Measurements from ENCODE around the gene CPXM2.

The CPXM2 gene

GRCh38 chr10:123886292-123886691 lies 5.3 kb downstream of the CPXM2 start:
- no peaks in the 10 kb centered on the region for H3K27me3 ChIP-seq (ENCODE audit: insufficient read depth, low read depth)
- H2AFZ ChIP-seq (ENCODE audit: low read depth): no peak overlapping the region
- H3K79me2 ChIP-seq (ENCODE audit: insufficient read depth, low read depth): no peaks in the 10 kb centered on the region
- no peak overlapping the region for H3K9ac ChIP-seq
- H3K4me2 ChIP-seq: no peak overlapping the region
- H3K4me3 ChIP-seq (IDR thresholded peaks at IDR 0.05; ENCODE audit: insufficient read depth, low read depth, low read length): no peak overlapping the region
- no peaks in the 10 kb centered on the region for H3K4me1 ChIP-seq (ENCODE audit: low read depth, poor library complexity, severe bottlenecking)
- no peak for TF ChIP-seq CTCF (conservative IDR thresholded peaks at IDR 0.05; ENCODE audit: low read depth, low read length)
- no peaks in the 10 kb centered on the region for H3K36me3 ChIP-seq (ENCODE audit: insufficient read depth)
- no peaks in the 10 kb centered on the region for H4K20me1 ChIP-seq (ENCODE audit: insufficient read depth)
- no peak overlapping the region for H3K27ac ChIP-seq

- Histone ChIP-seq H3K4me3 (IDR thresholded peaks at IDR 0.05; ENCODE audit: insufficient read depth, low read depth, low read length) (no peak overlapping the region), H3K27me3 (ENCODE audit: insufficient read depth, low read depth) (no peaks in the 10 kb centered on the region), H3K4me2 (no peak overlapping the region), H3K27ac (no peak overlapping the region), H2AFZ (ENCODE audit: low read depth) (no peak overlapping the region), H3K9ac (no peak overlapping the region), H4K20me1 (ENCODE audit: insufficient read depth) (no peaks in the 10 kb centered on the region), H3K36me3 (ENCODE audit: insufficient read depth) (no peaks in the 10 kb centered on the region), H3K4me1 (ENCODE audit: low read depth, poor library complexity, severe bottlenecking) (no peaks in the 10 kb centered on the region), H3K79me2 (ENCODE audit: insufficient read depth, low read depth) (no peaks in the 10 kb centered on the region)
- TF ChIP-seq CTCF (conservative IDR thresholded peaks at IDR 0.05; ENCODE audit: low read depth, low read length): no peak
These were observed 6.0 kb downstream of the CPXM2 start for GRCh38 chr10:123885406-123886170.

GRCh38 chr10:123884907-123885381 lies 6.7 kb downstream of the CPXM2 start:
- Histone ChIP-seq H3K4me1 (ENCODE audit: low read depth, poor library complexity, severe bottlenecking) (no peaks in the 10 kb centered on the region), H3K27me3 (ENCODE audit: insufficient read depth, low read depth) (no peaks in the 10 kb centered on the region), H3K27ac (no peak overlapping the region), H2AFZ (ENCODE audit: low read depth) (no peak overlapping the region), H3K4me2 (no peak overlapping the region), H3K9ac (no peak overlapping the region), H3K79me2 (ENCODE audit: insufficient read depth, low read depth) (no peaks in the 10 kb centered on the region), H3K36me3 (ENCODE audit: insufficient read depth) (no peaks in the 10 kb centered on the region), H3K4me3 (IDR thresholded peaks at IDR 0.05; ENCODE audit: insufficient read depth, low read depth, low read length) (no peak overlapping the region), H4K20me1 (ENCODE audit: insufficient read depth) (no peaks in the 10 kb centered on the region)
- TF ChIP-seq CTCF (conservative IDR thresholded peaks at IDR 0.05; ENCODE audit: low read depth, low read length): no peak

GRCh38 chr10:123884351-123884906 lies 7.2 kb downstream of the CPXM2 start:
- Histone ChIP-seq H3K27me3 (ENCODE audit: insufficient read depth, low read depth) (no peaks in the 10 kb centered on the region), H2AFZ (ENCODE audit: low read depth) (no peak overlapping the region), H3K4me3 (IDR thresholded peaks at IDR 0.05; ENCODE audit: insufficient read depth, low read depth, low read length) (no peak overlapping the region), H3K4me1 (ENCODE audit: low read depth, poor library complexity, severe bottlenecking) (no peaks in the 10 kb centered on the region), H3K9ac (no peak overlapping the region), H3K36me3 (ENCODE audit: insufficient read depth) (no peaks in the 10 kb centered on the region), H3K27ac (no peak overlapping the region), H3K79me2 (ENCODE audit: insufficient read depth, low read depth) (no peaks in the 10 kb centered on the region), H4K20me1 (ENCODE audit: insufficient read depth) (no peaks in the 10 kb centered on the region), H3K4me2 (no peak overlapping the region)
- no peak for TF ChIP-seq CTCF (conservative IDR thresholded peaks at IDR 0.05; ENCODE audit: low read depth, low read length)

All from KMS-11 (cell line).